Parathyroid adenoma (tissue), 2 donors: ENCODE results near the gene SLC52A3.

Source experiments
- H2AFZ ChIP-seq: fragments of 300-600 bp; sonication (generic); one replicate; pipeline ENCODE4 v1.7.0; 2017; ENCODE audit warnings: antibody characterized with exemption, mild to moderate bottlenecking
- H3K27ac ChIP-seq: fragments of 300-600 bp; sonication (generic); one replicate; pipeline ENCODE4 v1.7.0; 2017
- H3K27me3 ChIP-seq: fragments of 300-600 bp; sonication (generic); one replicate; pipeline ENCODE4 v1.7.0; 2017; ENCODE audit warnings: low read length; ENCODE audit not compliant: control insufficient read depth, insufficient read depth
- H3K36me3 ChIP-seq: fragments of 300-600 bp; sonication (generic); one replicate; pipeline ENCODE4 v1.7.0; 2017; ENCODE audit warnings: low read length; ENCODE audit not compliant: control insufficient read depth, insufficient read depth
- H3K4me1 ChIP-seq: fragments of 300-600 bp; sonication (generic); one replicate; pipeline ENCODE4 v1.7.0; 2017; ENCODE audit warnings: control low read depth
- H3K4me2 ChIP-seq: fragments of 300-600 bp; sonication (generic); one replicate; pipeline ENCODE4 v1.7.0; 2017; ENCODE audit warnings: low read length
- H3K4me3 ChIP-seq: fragments of 300-600 bp; sonication (generic); one replicate; pipeline ENCODE4 v1.7.0; 2017; ENCODE audit warnings: low read depth, low read length
- H3K79me2 ChIP-seq: fragments of 300-600 bp; sonication (generic); one replicate; pipeline ENCODE4 v1.7.0; 2017; ENCODE audit warnings: control low read depth
- H3K9ac ChIP-seq: fragments of 300-600 bp; sonication (generic); one replicate; pipeline ENCODE4 v1.7.0; 2017; ENCODE audit warnings: mild to moderate bottlenecking
- H3K9me3 ChIP-seq: fragments of 300-600 bp; sonication (generic); one replicate; pipeline ENCODE4 v1.7.0; 2017; ENCODE audit warnings: low read length; ENCODE audit not compliant: control insufficient read depth
- CTCF ChIP-seq: fragments of 300-600 bp; sonication (generic); IDR thresholded peaks from one replicate; pipeline ENCODE4 v1.7.0; 2017; ENCODE audit warnings: antibody characterized with exemption, mild to moderate bottlenecking
- donor health status: primary hyperparathyroidism.

Gene SLC52A3

GRCh38 chr20:774660-775057, 6.4 kb upstream of the SLC52A3 start:
- no peak overlapping the region for H3K4me3 ChIP-seq
- no peaks in the 10 kb centered on the region for H3K36me3 ChIP-seq
- peaks cover 7% of the 10 kb centered on the region for H3K4me1 ChIP-seq
- TF ChIP-seq CTCF = no peak
- no peak overlapping the region for H3K9ac ChIP-seq
- H3K27me3 ChIP-seq = no peaks in the 10 kb centered on the region
- no peak overlapping the region for H2AFZ ChIP-seq
- no peaks in the 10 kb centered on the region for H3K79me2 ChIP-seq
- no peak overlapping the region for H3K27ac ChIP-seq
- H3K9me3 ChIP-seq = no peaks in the 10 kb centered on the region
- no peak overlapping the region for H3K4me2 ChIP-seq

- no peak overlapping the region for H3K4me2 ChIP-seq
- H3K79me2 ChIP-seq = no peaks in the 10 kb centered on the region
- no peaks in the 10 kb centered on the region for H3K36me3 ChIP-seq
- no peak overlapping the region for H3K4me3 ChIP-seq
- H2AFZ ChIP-seq = peak overlapping the region; percentile 58
- H3K27me3 ChIP-seq = no peaks in the 10 kb centered on the region
- peaks cover 7% of the 10 kb centered on the region for H3K4me1 ChIP-seq
- H3K9ac ChIP-seq = no peak overlapping the region
- no peak overlapping the region for H3K27ac ChIP-seq
- TF ChIP-seq CTCF = no peak
- H3K9me3 ChIP-seq = no peaks in the 10 kb centered on the region
These were observed 5.8 kb upstream of the SLC52A3 start for GRCh38 chr20:774016-774659.

DNA sequence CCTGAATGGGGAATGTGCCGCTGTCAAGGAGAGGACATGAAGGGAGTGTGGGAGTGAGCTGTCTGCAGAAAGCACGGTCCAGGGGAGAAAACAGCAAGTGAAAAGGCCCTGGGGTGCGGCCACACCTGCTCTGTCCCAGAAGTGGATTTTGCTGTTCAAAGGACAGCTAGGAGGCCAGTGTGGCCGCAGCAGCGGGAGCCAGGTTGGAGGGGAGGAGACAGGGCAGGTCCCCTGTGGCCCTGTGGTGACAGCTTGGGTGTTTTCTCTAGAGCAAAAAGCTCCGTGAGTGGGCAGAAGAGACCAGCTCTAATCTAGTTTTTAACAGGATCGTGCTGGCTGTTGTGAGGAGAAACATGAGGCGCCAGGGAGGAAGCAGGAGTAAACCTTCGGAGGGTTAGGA, 4.5 kb upstream of the SLC52A3 start:
- Histone ChIP-seq H3K9me3 (no peaks in the 10 kb centered on the region), H3K4me1 (peaks cover 7% of the 10 kb centered on the region), H3K36me3 (no peaks in the 10 kb centered on the region), H2AFZ (no peak overlapping the region), H3K9ac (no peak overlapping the region), H3K27ac (no peak overlapping the region), H3K27me3 (no peaks in the 10 kb centered on the region), H3K4me3 (no peak overlapping the region), H3K79me2 (no peaks in the 10 kb centered on the region), H3K4me2 (no peak overlapping the region)
- no peak for TF ChIP-seq CTCF

DNA sequence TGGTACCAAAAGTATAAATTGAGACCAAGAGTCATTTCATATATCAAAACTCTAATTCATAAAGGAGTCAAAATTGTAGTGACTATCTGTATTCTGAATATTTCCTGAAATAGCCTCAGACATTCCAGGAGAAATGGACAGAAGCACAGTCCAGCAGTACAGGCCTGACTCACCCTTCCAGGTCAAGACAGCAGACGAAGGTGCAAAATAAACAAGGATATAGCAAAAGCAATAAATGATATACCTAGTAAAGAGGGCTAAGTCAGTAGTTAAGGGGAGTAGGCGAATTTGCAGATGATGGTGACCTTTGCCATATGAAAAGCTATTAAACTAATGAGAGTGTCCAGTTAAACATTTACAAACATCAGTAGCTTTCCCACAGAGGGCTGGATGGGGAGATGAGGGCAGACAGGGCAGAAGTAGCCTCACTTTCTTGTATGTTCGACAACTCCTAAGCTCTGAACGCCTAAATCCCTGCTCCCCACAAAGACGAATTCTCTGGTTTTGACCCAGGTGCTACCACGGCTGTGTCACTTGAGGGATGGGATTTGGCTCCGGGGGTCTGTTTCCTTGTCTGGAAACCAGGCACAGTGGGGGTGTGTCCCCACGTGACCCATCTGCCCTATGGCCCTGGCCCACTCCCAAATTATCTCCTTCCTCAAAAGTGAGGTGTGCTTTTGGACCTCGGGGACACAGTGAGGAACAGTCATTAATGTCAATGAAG, 3.6 kb upstream of the SLC52A3 start:
- Histone ChIP-seq H3K4me3 (no peak overlapping the region), H3K9me3 (no peaks in the 10 kb centered on the region), H2AFZ (no peak overlapping the region), H3K27ac (no peak overlapping the region), H3K4me2 (no peak overlapping the region), H3K9ac (no peak overlapping the region), H3K79me2 (no peaks in the 10 kb centered on the region), H3K4me1 (peaks cover 7% of the 10 kb centered on the region), H3K36me3 (no peaks in the 10 kb centered on the region), H3K27me3 (no peaks in the 10 kb centered on the region)
- no peak for TF ChIP-seq CTCF

- Histone ChIP-seq H3K36me3 (no peaks in the 10 kb centered on the region), H3K4me1 (peaks cover 7% of the 10 kb centered on the region)
These were observed 2.4 kb upstream of the SLC52A3 start for GRCh38 chr20:770691-771090.

More at GRCh38 chr20:770691-771090, 2.4 kb upstream of the SLC52A3 start:
- H3K9ac ChIP-seq = no peak overlapping the region
- H3K79me2 ChIP-seq = no peaks in the 10 kb centered on the region
- H3K9me3 ChIP-seq = no peaks in the 10 kb centered on the region
- TF ChIP-seq CTCF = no peak
- H3K27me3 ChIP-seq = no peaks in the 10 kb centered on the region
- H3K27ac ChIP-seq = no peak overlapping the region
- H2AFZ ChIP-seq = no peak overlapping the region
- H3K4me3 ChIP-seq = no peak overlapping the region
- no peak overlapping the region for H3K4me2 ChIP-seq
